ENCODE measurements around the gene RPP25L. TPM values are rescaled to one million over a fixed set of nuclear protein-coding genes. Genes with fewer than 3 reads are reported as not detected.

RPP25L gene
- total and polyA plus RNA-seq, 9 of the 15 experiments (the other 6 are each of a cell fraction or from before 2014, with no cell fraction given): 16.3 to 43.7 (median 29.0) TPM

DNA sequence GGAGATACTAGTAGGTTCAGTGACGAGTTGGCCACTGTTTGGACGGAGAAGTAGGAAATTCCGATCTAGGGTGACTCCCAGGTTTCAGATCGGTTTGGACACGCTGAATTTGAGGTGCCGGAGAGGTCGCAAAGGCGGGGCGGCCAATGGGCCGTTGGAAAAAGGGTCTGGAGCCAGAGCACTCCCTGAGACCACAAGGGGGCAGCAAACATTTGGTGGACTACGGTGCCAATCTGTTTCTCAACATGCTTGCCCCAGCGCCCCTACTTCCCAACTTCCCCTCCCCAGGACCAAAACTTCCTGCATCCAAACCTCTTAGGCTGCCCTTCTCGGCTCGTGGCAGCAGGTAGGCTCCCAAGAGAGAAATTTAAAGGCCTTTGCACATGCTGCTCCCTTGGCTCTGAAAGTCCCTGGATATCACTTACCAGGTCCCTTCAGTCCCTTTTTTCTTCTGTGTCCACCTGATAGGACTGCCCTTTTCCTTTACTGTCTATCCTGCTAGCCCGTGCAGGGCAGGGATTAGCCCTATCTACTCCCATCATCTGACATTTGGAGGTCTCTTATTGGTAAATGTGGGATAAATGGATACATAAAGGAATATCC, 992 bp upstream of the RPP25L start:
- Histone ChIP-seq H3K4me2 (ENCODE audit: insufficient read depth, low read length) (peak overlapping the region; percentile 93), H3K79me2 (ENCODE audit: control insufficient read depth, insufficient read depth, low read length) (peaks cover 17% of the 10 kb centered on the region), H3K9ac (ENCODE audit: insufficient read depth in 1 of 2, low read depth in 2 of 2, low read length in 2 of 2) (peak overlapping the region; percentile 89 to 92; a peak in 3 of 4 replicates), H3K27ac (ENCODE audit: extremely low read depth, low read depth, low read length) (peak overlapping the region; percentile 59; the same call in 2 of the 3 replicates), H3K27me3 (ENCODE audit: control insufficient read depth in 2 of 2, insufficient read depth in 2 of 2, low read length in 2 of 2) (no peaks in the 10 kb centered on the region), H3K4me3 (peak overlapping the region; percentile 60), H3K36me3 (ENCODE audit: control insufficient read depth, insufficient read depth, low read length) (peaks cover 22% of the 10 kb centered on the region; the same call in 1 of the 3 replicates), H4K20me1 (replicated peaks; ENCODE audit: control insufficient read depth, insufficient read depth, low read length) (no peaks in the 10 kb centered on the region; the same call in 1 of the 2 replicates), H3K9me3 (replicated peaks; ENCODE audit: control insufficient read depth, insufficient read depth, low read depth, low read length) (no peaks in the 10 kb centered on the region), H3K4me1 (replicated peaks in 1 of 2; ENCODE audit: control insufficient read depth in 2 of 2, insufficient read depth in 2 of 2, low read length in 2 of 2) (peaks cover 7 to 19% of the 10 kb centered on the region in 2 experiments; a peak in 4 of 5 replicates), H2AFZ (ENCODE audit: low read depth, low read length) (peak overlapping the region; percentile 92), H3K9me1 (ENCODE audit: control insufficient read depth, insufficient read depth, low read length) (no peaks in the 10 kb centered on the region)
- intact Hi-C loops (cut with micrococcal nuclease) (loop anchor here (10.0 kb wide), 1 partner anchor 92 kb away; no protein-coding TSS in a partner anchor), in situ Hi-C loops (cut with MboI) (no loop called here)
- TSS peak; percentile 67 for BruUV-seq (replicated peaks)
- ATAC-seq (peak; percentile 81), FAIRE-seq (peak; percentile 75), DNase-seq (ENCODE audit: extremely low read depth in 1 of 4, low spot score in 3 of 4) (peak; percentile 60 to 85 (median 68))
- WGBS (ENCODE audit: insufficient coverage, low coverage, missing lambda C conversion rate): 2% methylated on average over 14 of the region's 15 CpGs
- CTCF ChIA-PET (ENCODE audit: low intra/inter-chr PET ratio): interaction anchor here (0.7 to 2.8 kb wide), 3 partner anchors 21 to 820 kb away, joined by 3 to 15 read pairs (median 7); no protein-coding TSS in a partner anchor
- POLR2A ChIA-PET: no interaction called here
- TF ChIP-seq SMC3 (conservative IDR thresholded peaks at IDR 0.05; ENCODE audit: insufficient read depth, low read depth, low read length) (peak; percentile 43), BRD9 (IDR thresholded peaks at IDR 0.05; ENCODE audit: low read depth, partially characterized antibody) (no peak), CTCF (IDR thresholded peaks at IDR 0.05 in 2 of 3, conservative IDR thresholded peaks at IDR 0.05 in 1 of 3; ENCODE audit: insufficient read depth in 2 of 3, low read depth in 1 of 3, low read length in 3 of 3) (peak; percentile 70 to 75 (median 75)), CTCFL (IDR thresholded peaks at IDR 0.05; ENCODE audit: borderline replicate concordance, insufficient read depth, low read depth, low read length, poor library complexity, severe bottlenecking) (peak; percentile 91), ZNF764 (CRISPR knock-in tag; IDR thresholded peaks at IDR 0.05; ENCODE audit: low read depth) (no peak), HNRNPL (IDR thresholded peaks at IDR 0.05; ENCODE audit: low read depth, low read length) (no peak), ZBTB17 (CRISPR knock-in tag; IDR thresholded peaks at IDR 0.05) (no peak), ATF6 (CRISPR knock-in tag; IDR thresholded peaks at IDR 0.05) (0 out of 2 replicates have a peak, but pooled peaks have one; percentile 16), YY1 (IDR thresholded peaks at IDR 0.05; ENCODE audit: borderline replicate concordance in 1 of 3, control insufficient read depth in 1 of 3, extremely low read depth in 1 of 3, insufficient read depth in 3 of 3, insufficient read length in 1 of 3, insufficient replicate concordance in 2 of 3, low read depth in 1 of 3, low read length in 2 of 3) (peak in 1 of 3 experiments; percentile 38), MYNN (IDR thresholded peaks at IDR 0.05) (peak; percentile 24; the same call in 1 of the 2 replicates), MYNN (CRISPR knock-in tag; IDR thresholded peaks at IDR 0.05) (no peak), ZC3H8 (IDR thresholded peaks at IDR 0.05) (no peak)

All from K562 (cell line).